HG02973 (cell line): Measurements from ENCODE around the gene NKD1.

Source experiments
- ATAC-seq: cut with Tn5 transposase; IDR thresholded peaks from one replicate; pipeline ENCODE4 v1.9.1; 2021; ENCODE audit warnings: moderate library complexity; ENCODE audit not compliant: unreplicated experiment

The NKD1 gene

GRCh38 chr16:50537533-50538290, 10.5 kb upstream of the NKD1 start:
- no peak for ATAC-seq

DNA sequence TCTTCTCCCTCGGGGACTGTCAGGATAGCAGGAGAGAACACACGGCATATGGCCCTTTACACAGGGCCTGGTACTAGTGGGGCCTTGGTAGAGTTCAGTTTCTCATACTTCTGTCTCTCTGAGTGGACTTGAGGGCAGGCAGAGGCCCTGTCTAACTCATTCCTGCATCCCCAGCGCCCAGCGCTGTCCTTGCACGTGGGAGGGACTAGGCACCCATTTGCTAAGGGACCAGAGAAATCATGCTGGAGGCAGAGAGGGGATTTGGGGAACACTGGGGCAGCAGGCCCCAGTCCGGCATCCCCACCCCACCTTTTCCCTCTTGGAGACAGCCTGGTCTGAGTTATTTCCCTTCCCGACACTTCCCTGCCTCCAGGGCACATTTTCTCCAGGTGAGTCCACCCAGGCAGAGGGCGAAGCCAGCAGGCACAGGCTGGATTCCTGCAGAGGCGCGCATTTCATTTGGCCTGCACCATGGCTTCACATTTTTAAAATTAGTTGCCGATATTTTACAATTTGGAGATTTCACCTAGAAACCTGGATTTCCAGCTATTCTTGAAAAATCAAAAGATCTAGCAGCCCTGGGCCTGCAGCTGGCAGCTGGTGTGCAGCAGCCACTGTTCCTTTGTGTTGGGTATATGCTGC, 9.7 kb upstream of the NKD1 start:
- ATAC-seq, result no peak

DNA sequence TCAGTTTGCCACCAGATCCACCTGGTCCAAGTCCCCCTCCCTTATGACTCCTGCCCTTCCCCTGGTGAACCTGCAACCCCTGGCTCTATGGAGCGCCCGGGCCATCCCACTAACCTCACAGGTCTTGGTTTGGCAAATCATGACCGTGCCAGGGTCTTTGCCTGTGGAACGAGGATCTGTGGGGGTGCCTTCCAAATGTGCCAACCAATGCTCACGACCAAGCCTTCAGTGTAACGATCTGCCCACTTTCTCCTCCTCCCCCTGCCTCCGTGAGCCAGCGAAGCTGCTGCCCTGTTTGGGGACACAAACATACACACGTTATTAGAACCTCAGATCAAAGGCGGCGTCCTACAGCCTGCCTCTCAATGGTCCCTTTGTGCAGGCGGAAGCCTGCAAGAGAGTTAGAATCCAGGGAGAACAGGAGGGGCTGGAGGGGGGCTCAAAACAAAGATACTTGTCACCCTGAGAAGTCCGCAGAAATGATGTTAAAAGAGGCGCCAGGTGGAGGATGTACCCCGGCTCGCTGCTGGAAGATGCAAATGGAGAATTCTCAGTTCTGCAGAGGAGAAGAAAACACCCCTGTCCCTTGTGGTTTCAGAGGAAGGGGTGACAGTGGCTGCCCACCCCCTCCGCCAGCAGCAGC, 9.0 kb upstream of the NKD1 start:
- no peak for ATAC-seq

- no peak for ATAC-seq
Observed at GRCh38 chr16:50539822-50540710, 8.1 kb upstream of the NKD1 start.

- ATAC-seq, result no peak
Observed at GRCh38 chr16:50540711-50541007, 7.5 kb upstream of the NKD1 start.

- ATAC-seq, result no peak
Observed at GRCh38 chr16:50542703-50543102, 5.5 kb upstream of the NKD1 start.

DNA sequence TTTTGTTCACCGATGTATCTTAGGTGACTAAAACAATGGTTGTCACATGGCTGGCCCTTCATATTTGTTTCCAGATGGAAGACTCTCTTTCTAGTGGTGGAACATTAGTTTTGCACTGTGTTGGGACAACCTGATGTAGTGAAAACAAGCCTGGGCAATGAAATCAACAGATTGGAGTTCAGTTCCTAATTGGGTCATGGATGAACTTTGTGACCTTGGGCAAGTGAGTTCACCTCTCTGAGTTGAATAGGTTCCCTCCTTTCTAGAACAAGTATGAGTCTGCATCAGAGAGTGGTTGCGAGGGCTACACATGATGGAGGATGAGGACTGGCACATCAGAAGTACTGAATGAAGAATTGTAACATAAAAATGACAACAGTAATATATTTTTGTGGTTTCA, 2.1 kb upstream of the NKD1 start:
- no peak for ATAC-seq

DNA sequence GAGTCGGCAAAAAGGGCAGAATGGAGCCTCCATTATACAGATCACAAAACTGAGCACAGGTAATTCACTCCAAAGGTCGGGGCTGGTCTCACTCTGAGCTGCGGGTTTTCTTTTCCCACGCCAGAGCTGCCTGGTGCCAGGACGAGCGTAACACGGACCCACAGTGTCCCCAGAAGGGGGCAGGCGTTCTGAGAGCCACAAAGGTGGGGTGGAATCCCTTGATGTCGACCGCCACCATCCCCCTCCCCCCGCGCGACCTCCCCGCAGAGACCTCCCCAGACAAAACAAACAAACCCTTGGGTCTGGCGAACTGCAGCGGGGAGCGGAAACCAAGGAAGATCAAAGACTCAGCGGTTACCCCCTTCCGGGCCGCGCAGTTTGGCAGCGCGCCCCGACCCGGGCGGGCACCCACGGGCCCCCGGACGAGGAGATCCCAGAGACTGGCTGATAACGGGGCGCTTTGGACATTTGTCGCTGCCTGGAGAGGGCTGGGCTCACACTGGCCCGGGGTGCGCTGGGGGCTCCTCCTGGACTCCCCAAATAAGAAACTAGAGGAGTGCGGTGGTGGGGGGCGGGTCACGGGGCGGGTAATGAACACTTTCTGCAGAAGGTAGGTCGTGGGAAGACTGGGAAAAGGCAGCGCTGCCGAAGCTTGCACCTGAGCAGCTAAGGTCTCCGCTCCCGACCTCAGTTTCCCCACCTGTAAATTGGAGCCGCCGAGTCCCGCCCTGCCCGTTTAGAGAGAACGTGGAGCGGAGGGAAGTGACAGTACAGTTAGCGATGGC, 664 bp upstream of the NKD1 start:
- ATAC-seq, result no peak

GRCh38 chr16:50548909-50549560, 839 bp downstream of the NKD1 start:
- no peak for ATAC-seq

DNA sequence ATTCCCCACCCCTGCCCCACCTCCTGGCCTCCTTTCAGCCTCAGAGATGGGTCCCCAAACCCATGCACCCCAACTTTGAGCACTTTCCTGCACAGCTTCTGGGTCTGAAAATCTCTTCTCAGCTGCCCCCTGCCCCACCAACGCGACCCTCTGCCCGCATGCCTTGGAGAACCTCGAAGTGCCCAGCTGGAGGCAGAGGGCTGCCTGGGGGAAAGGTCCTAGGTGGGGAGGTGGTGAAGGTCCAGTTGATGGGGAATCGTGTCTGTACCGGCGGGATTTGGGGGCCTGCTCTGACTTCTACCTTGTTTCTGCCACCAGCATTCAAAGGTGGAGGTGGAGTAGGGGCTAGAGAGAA, 1.3 kb downstream of the NKD1 start:
- no peak for ATAC-seq

- no peak for ATAC-seq
Observed at GRCh38 chr16:50550035-50550434, 1.8 kb downstream of the NKD1 start.

- no peak for ATAC-seq
Observed at GRCh38 chr16:50550866-50551641, 2.9 kb downstream of the NKD1 start.

- ATAC-seq, result no peak
Observed at GRCh38 chr16:50552476-50553101, 4.4 kb downstream of the NKD1 start.

GRCh38 chr16:50553182-50553710, 5.0 kb downstream of the NKD1 start:
- no peak for ATAC-seq

DNA sequence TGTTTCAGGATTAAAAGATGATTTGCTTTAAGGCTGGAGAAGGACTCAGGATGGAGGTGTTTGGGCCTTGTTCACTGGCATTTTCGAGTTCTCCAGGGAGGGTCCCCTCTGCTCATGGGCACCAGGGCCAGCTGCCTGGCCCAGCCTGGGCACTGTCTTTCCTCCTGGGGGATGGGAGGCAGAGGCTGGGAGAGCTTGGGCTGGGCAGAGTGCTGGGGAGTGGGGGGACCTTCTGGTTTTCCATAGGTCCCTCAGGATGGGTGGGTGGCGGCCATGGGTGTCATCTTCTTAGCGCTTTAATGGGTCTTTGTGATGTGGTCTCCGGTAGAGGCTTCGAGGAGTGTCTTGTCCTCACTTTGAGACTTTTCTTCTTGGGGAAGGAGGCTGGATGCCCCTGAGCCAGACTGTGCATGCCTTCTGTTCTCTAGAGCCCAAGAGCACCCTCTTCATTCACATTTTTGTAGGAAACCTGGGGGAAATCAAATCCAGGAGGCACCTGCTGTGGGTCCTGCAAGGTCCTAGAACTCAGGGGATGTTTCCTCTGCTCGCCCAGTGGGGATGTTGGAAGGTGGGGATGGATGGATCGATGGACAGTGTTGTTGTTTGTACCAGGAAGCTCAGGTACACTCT, 5.7 kb downstream of the NKD1 start:
- no peak for ATAC-seq

GRCh38 chr16:50555269-50555875, 7.2 kb downstream of the NKD1 start:
- no peak for ATAC-seq

GRCh38 chr16:50555952-50556673, 7.9 kb downstream of the NKD1 start:
- no peak for ATAC-seq
